ENCODE measurements around the gene CDIPT. TPM values are rescaled to one million over a fixed set of nuclear protein-coding genes. Genes with fewer than 3 reads are reported as not detected.
A peak's percentile ranks its signal among the peaks of the same experiment; 100 is the strongest.

The CDIPT gene
- total and polyA plus RNA-seq, 2 of the 13 experiments (the other 11 are each of a cell fraction or from before 2014, with no cell fraction given) = 54.9 to 97.5 TPM

DNA sequence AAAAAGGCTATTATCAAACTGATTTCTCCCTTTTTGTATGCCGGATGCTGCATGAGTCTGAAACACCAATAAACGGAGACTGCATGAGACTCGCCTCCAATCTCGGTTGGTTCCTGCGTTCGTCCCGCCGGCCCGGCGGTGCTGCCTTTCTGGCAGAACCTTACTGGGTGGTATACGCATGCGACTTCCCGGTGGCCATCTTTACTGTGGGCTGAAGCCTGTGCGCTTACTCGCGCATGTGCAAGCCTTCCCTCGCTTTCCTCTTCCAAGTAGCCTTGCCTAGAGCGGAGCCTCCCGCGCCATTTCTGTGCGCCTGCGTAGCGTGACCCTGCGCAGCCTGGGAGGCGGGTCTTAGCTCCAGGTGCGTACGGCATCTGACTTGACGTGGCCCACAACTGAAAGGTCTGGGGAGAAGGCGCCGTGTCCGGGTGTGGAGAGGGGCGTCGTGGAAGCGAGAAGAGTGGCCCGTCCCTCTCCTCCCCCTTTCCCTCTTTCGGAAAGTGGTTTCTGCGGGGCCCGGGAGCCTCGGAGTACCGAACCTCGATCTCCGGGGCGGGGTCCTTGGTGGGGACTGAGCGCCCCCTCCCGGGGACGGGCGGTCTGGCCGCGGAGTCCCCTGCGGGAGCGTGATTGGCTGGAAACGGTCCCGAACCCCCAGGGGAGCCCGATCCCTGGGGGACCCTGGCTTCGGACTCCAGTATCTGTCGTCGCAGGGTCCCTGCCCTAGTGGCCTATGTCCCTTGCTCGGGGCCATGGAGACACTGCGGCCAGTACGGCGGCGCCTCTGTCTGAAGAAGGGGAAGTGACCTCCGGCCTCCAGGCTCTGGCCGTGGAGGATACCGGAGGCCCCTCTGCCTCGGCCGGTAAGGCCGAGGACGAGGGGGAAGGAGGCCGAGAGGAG, 47.0 kb downstream of the CDIPT start, which contains the start of gene PAGR1 (continued):
- 0 out of 2 replicates have a peak, but pooled peaks have one; percentile 71 for TF ChIP-seq ZNF660 (CRISPR knock-in tag; IDR thresholded peaks at IDR 0.05; ENCODE audit: borderline replicate concordance, low read depth)
- TF ChIP-seq, protein P1, sequence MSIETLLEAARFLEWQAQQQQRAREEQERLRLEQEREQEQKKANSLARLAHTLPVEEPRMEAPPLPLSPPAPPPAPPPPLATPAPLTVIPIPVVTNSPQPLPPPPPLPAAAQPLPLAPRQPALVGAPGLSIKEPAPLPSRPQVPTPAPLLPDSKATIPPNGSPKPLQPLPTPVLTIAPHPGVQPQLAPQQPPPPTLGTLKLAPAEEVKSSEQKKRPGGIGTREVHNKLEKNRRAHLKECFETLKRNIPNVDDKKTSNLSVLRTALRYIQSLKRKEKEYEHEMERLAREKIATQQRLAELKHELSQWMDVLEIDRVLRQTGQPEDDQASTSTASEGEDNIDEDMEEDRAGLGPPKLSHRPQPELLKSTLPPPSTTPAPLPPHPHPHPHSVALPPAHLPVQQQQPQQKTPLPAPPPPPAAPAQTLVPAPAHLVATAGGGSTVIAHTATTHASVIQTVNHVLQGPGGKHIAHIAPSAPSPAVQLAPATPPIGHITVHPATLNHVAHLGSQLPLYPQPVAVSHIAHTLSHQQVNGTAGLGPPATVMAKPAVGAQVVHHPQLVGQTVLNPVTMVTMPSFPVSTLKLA (IDR thresholded peaks at IDR 0.05) = peak; percentile 41; the same call in 1 of the 2 replicates
- peak; percentile 95 for TF ChIP-seq ZNF761 (CRISPR knock-in tag; conservative IDR thresholded peaks at IDR 0.05)
- TF ChIP-seq TRIM24 (CRISPR knock-in tag; IDR thresholded peaks at IDR 0.05) = no peak
- TF ChIP-seq ZNF33A (CRISPR knock-in tag; IDR thresholded peaks at IDR 0.05; ENCODE audit: borderline replicate concordance) = no peak
- TF ChIP-seq, protein P2, sequence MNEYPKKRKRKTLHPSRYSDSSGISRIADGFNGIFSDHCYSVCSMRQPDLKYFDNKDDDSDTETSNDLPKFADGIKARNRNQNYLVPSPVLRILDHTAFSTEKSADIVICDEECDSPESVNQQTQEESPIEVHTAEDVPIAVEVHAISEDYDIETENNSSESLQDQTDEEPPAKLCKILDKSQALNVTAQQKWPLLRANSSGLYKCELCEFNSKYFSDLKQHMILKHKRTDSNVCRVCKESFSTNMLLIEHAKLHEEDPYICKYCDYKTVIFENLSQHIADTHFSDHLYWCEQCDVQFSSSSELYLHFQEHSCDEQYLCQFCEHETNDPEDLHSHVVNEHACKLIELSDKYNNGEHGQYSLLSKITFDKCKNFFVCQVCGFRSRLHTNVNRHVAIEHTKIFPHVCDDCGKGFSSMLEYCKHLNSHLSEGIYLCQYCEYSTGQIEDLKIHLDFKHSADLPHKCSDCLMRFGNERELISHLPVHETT (CRISPR knock-in tag; conservative IDR thresholded peaks at IDR 0.05) = peak; percentile 51; the same call in 1 of the 2 replicates
- no peak for TF ChIP-seq JUNB (CRISPR knock-in tag; IDR thresholded peaks at IDR 0.05; ENCODE audit: borderline replicate concordance)
- TF ChIP-seq ZNF326 (CRISPR knock-in tag; IDR thresholded peaks at IDR 0.05; ENCODE audit: borderline replicate concordance) = no peak
- TF ChIP-seq ZFYVE20 (CRISPR knock-in tag; IDR thresholded peaks at IDR 0.05; ENCODE audit: borderline replicate concordance, low read depth) = peak; percentile 74; the same call in 1 of the 2 replicates
- TF ChIP-seq, protein P3, sequence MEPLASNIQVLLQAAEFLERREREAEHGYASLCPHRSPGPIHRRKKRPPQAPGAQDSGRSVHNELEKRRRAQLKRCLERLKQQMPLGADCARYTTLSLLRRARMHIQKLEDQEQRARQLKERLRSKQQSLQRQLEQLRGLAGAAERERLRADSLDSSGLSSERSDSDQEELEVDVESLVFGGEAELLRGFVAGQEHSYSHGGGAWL (CRISPR knock-in tag; IDR thresholded peaks at IDR 0.05) = peak; percentile 42; the same call in 1 of the 2 replicates
- TF ChIP-seq FOSL2 (CRISPR knock-in tag; IDR thresholded peaks at IDR 0.05) = peak; percentile 45
- peak; percentile 90 for TF ChIP-seq BORCS8-MEF2B (CRISPR knock-in tag; IDR thresholded peaks at IDR 0.05)
- no peak for TF ChIP-seq ZNF3 (CRISPR knock-in tag; IDR thresholded peaks at IDR 0.05)
- peak; percentile 91 for TF ChIP-seq ZNF235 (CRISPR knock-in tag; IDR thresholded peaks at IDR 0.05; ENCODE audit: borderline replicate concordance)
- TF ChIP-seq AKAP8 (CRISPR knock-in tag; IDR thresholded peaks at IDR 0.05) = peak; percentile 76; the same call in 1 of the 2 replicates
- TF ChIP-seq KMT2B (CRISPR knock-in tag; IDR thresholded peaks at IDR 0.05) = peak; percentile 83
- 0 out of 2 replicates have a peak, but pooled peaks have one; percentile 37 for TF ChIP-seq U2AF2 (IDR thresholded peaks at IDR 0.05; ENCODE audit: low read depth, low read length)
- TF ChIP-seq, protein P4, sequence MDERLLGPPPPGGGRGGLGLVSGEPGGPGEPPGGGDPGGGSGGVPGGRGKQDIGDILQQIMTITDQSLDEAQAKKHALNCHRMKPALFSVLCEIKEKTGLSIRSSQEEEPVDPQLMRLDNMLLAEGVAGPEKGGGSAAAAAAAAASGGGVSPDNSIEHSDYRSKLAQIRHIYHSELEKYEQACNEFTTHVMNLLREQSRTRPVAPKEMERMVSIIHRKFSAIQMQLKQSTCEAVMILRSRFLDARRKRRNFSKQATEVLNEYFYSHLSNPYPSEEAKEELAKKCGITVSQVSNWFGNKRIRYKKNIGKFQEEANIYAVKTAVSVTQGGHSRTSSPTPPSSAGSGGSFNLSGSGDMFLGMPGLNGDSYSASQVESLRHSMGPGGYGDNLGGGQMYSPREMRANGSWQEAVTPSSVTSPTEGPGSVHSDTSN (CRISPR knock-in tag; IDR thresholded peaks at IDR 0.05) = no peak
- TF ChIP-seq, protein P5, sequence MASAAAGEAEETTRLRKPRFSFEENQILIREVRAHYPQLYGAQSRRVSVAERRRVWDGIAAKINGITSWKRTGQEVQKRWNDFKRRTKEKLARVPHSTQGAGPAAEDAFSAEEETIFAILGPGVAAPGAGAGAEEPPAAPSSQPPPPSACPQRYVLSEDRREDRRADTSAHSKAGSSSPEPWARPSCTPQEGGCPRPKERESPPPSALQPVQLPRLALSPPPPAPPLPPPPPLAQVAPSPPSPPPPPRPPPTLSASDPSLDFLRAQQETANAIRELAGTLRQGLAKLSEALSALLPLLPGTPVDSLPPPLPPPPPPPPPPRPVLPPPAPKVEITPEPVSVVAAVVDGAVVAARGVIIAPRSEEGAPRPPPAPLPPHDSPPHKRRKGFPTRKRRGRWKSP (CRISPR knock-in tag; IDR thresholded peaks at IDR 0.05) = peak; percentile 91
- TF ChIP-seq ZFP82 (CRISPR knock-in tag; IDR thresholded peaks at IDR 0.05; ENCODE audit: borderline replicate concordance) = no peak
- peak; percentile 46 for TF ChIP-seq TBL1XR1 (IDR thresholded peaks at IDR 0.05; ENCODE audit: borderline replicate concordance, low read length, partially characterized antibody)
- TF ChIP-seq BCL6 (CRISPR knock-in tag; IDR thresholded peaks at IDR 0.05) = peak; percentile 3; the same call in 1 of the 2 replicates
